ENCODE results near the gene MGAT5B.

GRCh38 chr17:76845541-76846017, 22.6 kb upstream of the MGAT5B start:
- TF ChIP-seq, protein P1, sequence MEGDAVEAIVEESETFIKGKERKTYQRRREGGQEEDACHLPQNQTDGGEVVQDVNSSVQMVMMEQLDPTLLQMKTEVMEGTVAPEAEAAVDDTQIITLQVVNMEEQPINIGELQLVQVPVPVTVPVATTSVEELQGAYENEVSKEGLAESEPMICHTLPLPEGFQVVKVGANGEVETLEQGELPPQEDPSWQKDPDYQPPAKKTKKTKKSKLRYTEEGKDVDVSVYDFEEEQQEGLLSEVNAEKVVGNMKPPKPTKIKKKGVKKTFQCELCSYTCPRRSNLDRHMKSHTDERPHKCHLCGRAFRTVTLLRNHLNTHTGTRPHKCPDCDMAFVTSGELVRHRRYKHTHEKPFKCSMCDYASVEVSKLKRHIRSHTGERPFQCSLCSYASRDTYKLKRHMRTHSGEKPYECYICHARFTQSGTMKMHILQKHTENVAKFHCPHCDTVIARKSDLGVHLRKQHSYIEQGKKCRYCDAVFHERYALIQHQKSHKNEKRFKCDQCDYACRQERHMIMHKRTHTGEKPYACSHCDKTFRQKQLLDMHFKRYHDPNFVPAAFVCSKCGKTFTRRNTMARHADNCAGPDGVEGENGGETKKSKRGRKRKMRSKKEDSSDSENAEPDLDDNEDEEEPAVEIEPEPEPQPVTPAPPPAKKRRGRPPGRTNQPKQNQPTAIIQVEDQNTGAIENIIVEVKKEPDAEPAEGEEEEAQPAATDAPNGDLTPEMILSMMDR (IDR thresholded peaks at IDR 0.05): no peak
- no peak for TF ChIP-seq EZH2 (IDR thresholded peaks at IDR 0.05)
- TF ChIP-seq EZH2phosphoT487 (IDR thresholded peaks at IDR 0.05): no peak
